SK-N-MC (cell line): ENCODE measurements around the gene RIMBP2.

Source experiments
- EZH2 ChIP-seq: fragments of 200-600 bp; sonication (generic); IDR thresholded peaks from one replicate; pipeline ENCODE4 v1.6.1; 2017; ENCODE audit warnings: antibody characterized with exemption
- FOXP2 ChIP-seq: optimal IDR thresholded peaks from 2 replicates; pipeline ENCODE3; 2011; ENCODE audit warnings: mild to moderate bottlenecking, moderate library complexity; ENCODE audit not compliant: insufficient read depth; ENCODE audit errors: extremely low read length, control extremely low read depth
- POLR2AphosphoS5 ChIP-seq: IDR thresholded peaks from 2 replicates; pipeline ENCODE4 v1.6.1; 2012; ENCODE audit warnings: mild to moderate bottlenecking, low read depth, low read length, borderline replicate concordance

DNA sequence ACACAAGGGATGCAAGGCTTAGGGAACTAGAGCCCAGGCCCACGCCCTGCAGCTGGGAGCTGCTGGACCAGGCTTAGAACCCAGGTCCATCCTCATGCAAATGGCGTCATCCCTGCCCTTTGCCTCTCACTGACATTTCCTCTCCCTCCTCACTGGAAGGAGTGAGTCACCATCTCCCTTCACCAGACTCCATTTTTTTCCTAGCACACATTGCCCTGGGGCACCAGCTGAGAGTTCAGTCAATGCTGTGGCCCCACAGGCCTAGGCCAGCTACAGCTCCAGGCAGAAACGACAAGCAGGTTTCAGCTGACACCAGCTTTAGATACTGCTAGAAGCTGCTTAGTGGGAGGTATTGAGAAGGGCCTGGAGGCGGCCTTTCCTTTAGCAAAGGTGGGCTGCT is 98.9 kb downstream of the RIMBP2 start:
- TF ChIP-seq EZH2 (no peak), POLR2AphosphoS5 (no peak), FOXP2 (no peak)
